Spinal cord (tissue), 10 donors: Measurements from ENCODE around the gene GLT1D1. TPM values are rescaled to one million over a fixed set of nuclear protein-coding genes. Genes with fewer than 3 reads are reported as not detected.

Experiments
- DNase-seq, 6 donors: peaks; one replicate each; pipeline versions ENCODE4 v3.0.0 to v3.0.0-alpha.2; 2013 to 2015; ENCODE audit warnings: low spot score in 6 of 6, low read depth in 4 of 6
- H3K27ac ChIP-seq: one replicate; pipeline ENCODE4 v1.5.1; 2013; ENCODE audit warnings: low read depth, low read length, control low read depth
- H3K27me3 ChIP-seq: one replicate; pipeline ENCODE4 v1.6.1; 2013; ENCODE audit warnings: low read length; ENCODE audit not compliant: control insufficient read depth, insufficient read depth
- H3K36me3 ChIP-seq: one replicate; pipeline ENCODE4 v1.6.1; 2013; ENCODE audit warnings: low read length; ENCODE audit not compliant: control insufficient read depth, insufficient read depth
- H3K4me1 ChIP-seq: one replicate; pipeline ENCODE4 v1.6.1; 2013; ENCODE audit warnings: low read length; ENCODE audit not compliant: control insufficient read depth, insufficient read depth
- H3K4me3 ChIP-seq: one replicate; pipeline ENCODE4 v1.5.1; 2013; ENCODE audit warnings: low read depth, low read length, control low read depth
- H3K9me3 ChIP-seq: one replicate; pipeline ENCODE4 v1.6.1; 2013; ENCODE audit warnings: low read length; ENCODE audit not compliant: control insufficient read depth, insufficient read depth
- WGBS: methylation state at CpG from one replicate; pipeline ENCODE4 v1.1.5; 2013; ENCODE audit warnings: missing lambda C conversion rate; ENCODE audit not compliant: insufficient coverage; 5-methylcytosine and 5-hydroxymethylcytosine counted together
- polyA plus RNA-seq, 2 donors: library from polyadenylated mRNA; unstranded; fragments of 120-200 nt; gene quantifications; one replicate each; pipeline ENCODE4 v1.2.1, GENCODE V29; 2013; ENCODE audit not compliant: insufficient read length in 2 of 2
- total RNA-seq, 2 donors: library from RNA; depleted of rRNA in 1 of 2; stranded (reverse); fragments of 120-200 nt in 1 of 2; fragments of >200 nt in 1 of 2; gene quantifications; one replicate each; pipeline versions ENCODE4 v1.2.3 to v1.2.4, GENCODE V29; 2013 to 2014
- donor health status: healthy.

Gene GLT1D1
- total and polyA plus RNA-seq, 4 donors = 6.2 to 25.4 (median 21.9) TPM

- no peaks in the 10 kb centered on the region for H3K27me3 ChIP-seq
- H3K4me3 ChIP-seq = no peak overlapping the region
- H3K9me3 ChIP-seq = no peaks in the 10 kb centered on the region
- WGBS = 98% methylated on average over 7 of the region's 10 CpGs
- no peak overlapping the region for H3K27ac ChIP-seq
- H3K36me3 ChIP-seq = peaks cover 16% of the 10 kb centered on the region
- DNase-seq = no peak
- peaks cover 10% of the 10 kb centered on the region for H3K4me1 ChIP-seq
Observed at GRCh38 chr12:128813392-128813791, 39.9 kb upstream of the GLT1D1 start.

GRCh38 chr12:128813883-128814282 lies 39.4 kb upstream of the GLT1D1 start:
- Histone ChIP-seq H3K4me1 (peaks cover 13% of the 10 kb centered on the region), H3K27me3 (no peaks in the 10 kb centered on the region), H3K27ac (no peak overlapping the region), H3K36me3 (peaks cover 13% of the 10 kb centered on the region), H3K9me3 (no peaks in the 10 kb centered on the region), H3K4me3 (no peak overlapping the region)
- no peak for DNase-seq
- WGBS = 84% methylated on average over 10 of the region's 10 CpGs

GRCh38 chr12:128814411-128815261 lies 38.6 kb upstream of the GLT1D1 start:
- 99% methylated on average over 9 of the region's 25 CpGs for WGBS
- no peak overlapping the region for H3K4me3 ChIP-seq
- H3K27me3 ChIP-seq = no peaks in the 10 kb centered on the region
- H3K9me3 ChIP-seq = no peaks in the 10 kb centered on the region
- H3K36me3 ChIP-seq = peaks cover 13% of the 10 kb centered on the region
- H3K27ac ChIP-seq = no peak overlapping the region
- peaks cover 16% of the 10 kb centered on the region for H3K4me1 ChIP-seq
- DNase-seq = no peak

- no peak overlapping the region for H3K27ac ChIP-seq
- DNase-seq = no peak
- no peaks in the 10 kb centered on the region for H3K9me3 ChIP-seq
- H3K4me3 ChIP-seq = no peak overlapping the region
- H3K27me3 ChIP-seq = no peaks in the 10 kb centered on the region
- whole genome bisulfite sequencing = 92% methylated on average over 3 of the region's 7 CpGs
- peaks cover 9% of the 10 kb centered on the region for H3K36me3 ChIP-seq
- H3K4me1 ChIP-seq = peaks cover 12% of the 10 kb centered on the region
Observed at GRCh38 chr12:128815779-128816642, 37.3 kb upstream of the GLT1D1 start.

- no peak overlapping the region for H3K27ac ChIP-seq
- no peak overlapping the region for H3K4me3 ChIP-seq
- H3K36me3 ChIP-seq = peaks cover 13% of the 10 kb centered on the region
- DNase-seq = no peak
- H3K9me3 ChIP-seq = no peaks in the 10 kb centered on the region
- no CpG with 5 or more reads among the region's 4 CpGs for WGBS
- H3K4me1 ChIP-seq = peaks cover 12% of the 10 kb centered on the region
- no peaks in the 10 kb centered on the region for H3K27me3 ChIP-seq
Observed at GRCh38 chr12:128816643-128816920, 36.7 kb upstream of the GLT1D1 start.

- H3K36me3 ChIP-seq = peaks cover 11% of the 10 kb centered on the region
- no peaks in the 10 kb centered on the region for H3K9me3 ChIP-seq
- H3K4me1 ChIP-seq = peaks cover 19% of the 10 kb centered on the region
- no peaks in the 10 kb centered on the region for H3K27me3 ChIP-seq
- H3K27ac ChIP-seq = no peak overlapping the region
- no peak for DNase-seq
- no peak overlapping the region for H3K4me3 ChIP-seq
- WGBS = 64% methylated on average over 6 of the region's 8 CpGs
Observed at GRCh38 chr12:128817111-128818015, 35.9 kb upstream of the GLT1D1 start.

- H3K36me3 ChIP-seq = peaks cover 7% of the 10 kb centered on the region
- H3K4me3 ChIP-seq = no peak overlapping the region
- H3K27ac ChIP-seq = no peak overlapping the region
- H3K4me1 ChIP-seq = peaks cover 28% of the 10 kb centered on the region
- DNase-seq = no peak
- H3K9me3 ChIP-seq = no peaks in the 10 kb centered on the region
- 70% methylated on average over 5 of the region's 13 CpGs for WGBS
- H3K27me3 ChIP-seq = no peaks in the 10 kb centered on the region
Observed at GRCh38 chr12:128818065-128819022, 34.9 kb upstream of the GLT1D1 start.

- H3K4me1 ChIP-seq = peaks cover 34% of the 10 kb centered on the region
- WGBS = 75% methylated on average over 8 of the region's 16 CpGs
- DNase-seq = no peak
- no peak overlapping the region for H3K4me3 ChIP-seq
- H3K36me3 ChIP-seq = peaks cover 5% of the 10 kb centered on the region
- no peaks in the 10 kb centered on the region for H3K9me3 ChIP-seq
- no peak overlapping the region for H3K27ac ChIP-seq
- H3K27me3 ChIP-seq = no peaks in the 10 kb centered on the region
Observed at GRCh38 chr12:128819293-128820144, 33.8 kb upstream of the GLT1D1 start.
